Measurements from ENCODE around the gene DYNC1I1.

The DYNC1I1 gene

GRCh38 chr7:96093435-96093834 lies 321.1 kb downstream of the DYNC1I1 start:
- DNase-seq, result no peak

DNA sequence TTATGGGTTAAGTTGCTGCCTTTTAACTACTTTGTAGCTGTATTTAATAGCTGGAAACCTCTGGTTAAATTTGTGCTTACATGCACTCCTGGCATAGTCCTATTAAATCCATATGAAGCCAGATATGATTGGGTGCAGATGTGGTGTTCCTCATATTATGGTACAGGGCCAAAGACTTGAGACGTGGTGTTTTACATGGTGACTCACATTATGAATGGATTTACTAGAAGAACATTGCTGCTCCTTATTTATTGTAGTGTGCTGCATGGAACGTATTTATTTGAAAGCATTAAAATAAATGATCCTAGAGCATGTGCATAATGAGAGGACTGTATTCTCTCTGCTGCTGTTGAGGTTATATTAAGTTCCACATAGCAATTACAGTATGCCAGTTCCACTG lies 325.5 kb downstream of the DYNC1I1 start:
- DNase-seq, result no peak

GRCh38 chr7:96100737-96101136 lies 328.4 kb downstream of the DYNC1I1 start:
- DNase-seq, result no peak

DNA sequence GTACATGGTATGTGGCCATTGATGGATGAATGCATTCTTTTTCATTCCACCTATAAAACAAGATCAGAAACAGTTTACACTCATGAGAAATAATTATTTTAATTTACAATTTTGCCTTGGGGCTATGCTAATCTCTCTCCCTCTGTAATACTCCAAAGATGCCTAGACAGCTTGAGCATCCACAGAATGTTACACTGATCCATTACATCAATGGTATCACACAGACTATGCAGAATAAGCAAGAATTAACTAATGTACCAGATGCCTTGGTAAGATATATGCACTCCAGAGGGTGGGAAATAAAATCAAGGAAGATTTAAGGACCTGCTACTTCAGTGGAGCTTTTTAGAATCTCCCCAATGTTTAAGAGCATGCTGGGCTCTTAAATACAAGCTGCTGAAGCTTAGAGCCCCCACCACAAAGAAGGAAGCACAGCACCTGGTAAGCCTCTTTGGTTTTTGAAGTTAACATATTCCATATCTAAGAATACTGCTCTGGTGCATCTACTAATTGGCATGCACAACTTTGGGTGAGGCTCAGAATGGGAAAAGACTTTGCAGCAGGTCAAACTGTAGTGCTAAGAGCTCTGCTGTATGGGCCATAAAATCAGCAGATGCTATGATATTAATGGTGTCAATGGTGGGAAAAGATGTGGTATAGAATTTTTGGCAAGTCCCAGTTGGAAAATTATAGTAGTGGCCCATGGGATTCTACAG lies 329.9 kb downstream of the DYNC1I1 start:
- no peak for DNase-seq

DNA sequence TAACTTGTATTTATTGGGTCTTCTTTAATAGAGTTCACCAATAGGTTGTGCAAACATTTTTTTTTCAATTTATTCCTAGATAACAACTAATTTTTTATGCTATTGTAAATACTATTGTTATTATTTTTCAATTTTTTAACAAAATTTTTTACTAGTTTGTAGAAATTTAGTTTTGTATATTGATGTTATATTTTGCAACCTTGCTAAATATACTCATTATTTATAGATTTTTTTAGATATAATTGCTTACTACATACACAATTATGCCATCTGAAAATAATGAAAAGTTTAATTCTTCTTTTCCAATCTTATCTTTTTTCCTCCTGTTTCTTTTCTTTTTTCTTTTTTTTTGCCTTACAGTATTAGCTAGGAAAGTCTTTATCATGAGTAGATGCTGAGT lies 332.6 kb downstream of the DYNC1I1 start:
- DNase-seq, result no peak

- no peak for DNase-seq
Measured at GRCh38 chr7:96111405-96111804, 339.1 kb downstream of the DYNC1I1 start.

DNA sequence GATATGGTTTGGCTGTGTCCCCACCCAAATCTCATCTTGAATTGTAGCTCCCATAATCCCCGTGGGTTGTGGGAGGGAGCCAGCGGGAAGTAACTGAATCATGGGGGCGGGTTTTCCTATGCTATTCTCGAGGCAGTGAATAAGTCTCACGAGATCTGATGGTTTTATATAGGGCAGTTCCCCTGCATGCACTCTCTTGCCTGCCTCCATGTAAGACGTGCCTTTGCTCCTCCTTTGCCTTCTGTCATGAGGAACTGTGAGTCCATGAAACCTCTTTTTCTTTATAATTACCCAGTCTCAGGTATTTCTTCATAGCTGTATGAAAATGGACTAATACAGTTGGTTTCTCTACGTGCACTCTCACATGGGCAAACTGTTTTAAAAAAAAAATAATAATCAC lies 341.8 kb downstream of the DYNC1I1 start:
- DNase-seq, result no peak

- DNase-seq, result no peak
Measured at GRCh38 chr7:96116173-96116572, 343.8 kb downstream of the DYNC1I1 start.

- DNase-seq, result no peak
Measured at GRCh38 chr7:96118449-96119001, 346.2 kb downstream of the DYNC1I1 start.

DNA sequence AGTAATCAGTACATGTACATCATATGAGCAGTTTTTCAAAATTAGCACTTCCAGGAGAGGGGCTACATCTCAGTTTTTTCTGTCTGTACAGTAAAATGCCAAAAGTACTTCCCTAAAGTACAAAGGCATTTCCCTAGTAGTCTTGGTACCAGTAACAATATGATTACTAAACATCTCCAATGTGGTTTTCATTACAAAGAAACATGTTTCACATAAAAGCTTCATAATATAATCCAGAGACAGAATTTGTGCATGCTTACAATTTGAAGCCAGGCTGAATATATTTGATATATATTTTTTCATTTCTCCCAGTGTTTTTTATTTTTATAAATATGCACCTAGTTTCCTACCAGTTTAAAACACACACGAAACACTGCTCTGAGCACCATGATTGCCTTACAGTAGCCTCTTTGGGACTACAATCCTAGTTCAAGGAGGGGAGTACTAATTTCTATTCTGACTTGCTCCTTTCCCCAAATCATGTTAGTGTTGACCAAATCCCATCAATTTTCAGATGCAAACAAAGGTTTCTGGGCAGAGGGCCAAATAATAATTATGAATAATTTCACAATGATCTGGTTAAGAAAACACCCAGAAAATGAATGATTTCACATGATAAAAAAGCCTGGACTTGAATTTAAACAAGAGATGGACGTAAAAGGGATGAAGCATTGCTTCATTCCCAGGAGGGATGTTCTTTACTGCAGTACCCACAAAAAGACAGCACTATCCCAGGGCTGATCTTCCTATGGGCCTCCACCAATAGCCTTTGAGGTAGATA lies 348.3 kb downstream of the DYNC1I1 start:
- DNase-seq, result no peak

DNA sequence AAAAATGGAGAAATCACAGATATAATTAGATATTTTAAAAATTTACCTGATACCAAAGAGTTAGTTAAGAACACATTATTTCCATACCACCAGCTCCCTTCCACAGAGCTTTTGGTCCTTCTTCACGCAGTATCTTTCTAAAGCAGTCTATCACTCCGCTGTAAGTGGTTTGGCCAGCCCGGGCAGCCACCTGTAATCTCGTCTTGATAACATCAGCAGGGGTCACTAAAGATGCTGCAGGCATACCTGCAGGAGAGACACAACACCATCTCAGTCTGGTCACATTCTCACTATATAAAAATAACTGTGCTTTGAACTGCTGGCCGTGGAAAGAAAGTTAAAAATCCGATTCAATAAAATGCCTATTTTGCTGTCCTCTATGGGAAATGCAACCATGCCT lies 349.4 kb downstream of the DYNC1I1 start:
- no peak for DNase-seq

DNA sequence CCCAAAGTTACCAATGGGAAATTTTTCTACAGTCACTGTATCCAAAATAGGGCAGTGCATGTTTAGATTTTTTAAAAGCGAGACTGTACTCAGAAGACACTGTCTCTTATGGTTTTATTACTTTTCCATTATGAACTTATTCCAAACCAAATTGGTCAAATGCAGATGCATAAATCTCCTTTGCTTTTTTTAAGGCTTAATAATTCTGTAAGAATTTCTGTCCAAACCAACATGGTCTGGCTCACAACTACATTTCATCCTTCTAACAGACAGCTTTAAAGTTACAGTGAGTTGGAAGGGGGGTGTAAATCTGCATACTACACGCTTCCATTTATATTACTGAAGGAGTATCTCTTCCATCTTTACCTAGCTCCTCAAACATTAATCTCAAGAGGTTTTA lies 350.4 kb downstream of the DYNC1I1 start:
- no peak for DNase-seq

- DNase-seq, result no peak
Measured at GRCh38 chr7:96126382-96126781, 354.0 kb downstream of the DYNC1I1 start.

DNA sequence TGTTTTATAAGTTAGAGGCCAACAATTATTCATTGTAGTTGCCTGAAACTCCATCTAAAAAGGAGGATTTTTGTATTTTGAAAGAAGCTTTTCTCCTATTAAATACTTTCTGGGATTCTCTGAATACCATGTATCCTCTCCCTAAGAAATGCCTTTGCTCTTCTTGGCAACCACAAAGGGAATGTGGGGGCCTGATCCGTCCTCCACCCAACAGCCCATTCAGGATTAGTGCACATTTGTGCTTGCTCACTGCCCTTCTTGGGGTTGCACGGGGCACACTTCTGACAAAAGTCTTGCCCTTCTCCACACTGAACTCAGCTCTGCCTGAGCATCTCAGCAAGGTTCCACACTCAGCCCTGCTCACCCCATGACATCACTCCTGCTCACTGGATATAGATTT lies 355.4 kb downstream of the DYNC1I1 start:
- DNase-seq, result no peak

DNA sequence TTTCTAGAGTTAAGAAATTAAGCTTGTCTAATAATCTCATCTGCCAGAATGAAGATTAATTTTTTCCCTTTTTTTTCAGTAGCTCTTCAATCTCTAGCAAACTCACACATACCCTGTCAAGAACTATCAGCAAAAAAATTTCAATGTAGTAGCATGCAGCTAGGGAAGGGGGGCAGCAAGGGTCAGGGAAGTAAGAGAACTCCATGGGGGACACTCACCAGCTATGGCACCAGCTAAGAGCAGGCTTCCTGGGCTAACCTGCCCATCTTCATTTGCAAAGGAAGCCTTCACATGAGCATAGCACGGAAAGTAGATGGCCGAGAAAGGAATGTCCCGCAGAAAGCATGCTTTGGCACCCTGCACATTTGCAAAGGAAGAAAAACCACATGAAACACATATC lies 359.2 kb downstream of the DYNC1I1 start:
- no peak for DNase-seq

DNA sequence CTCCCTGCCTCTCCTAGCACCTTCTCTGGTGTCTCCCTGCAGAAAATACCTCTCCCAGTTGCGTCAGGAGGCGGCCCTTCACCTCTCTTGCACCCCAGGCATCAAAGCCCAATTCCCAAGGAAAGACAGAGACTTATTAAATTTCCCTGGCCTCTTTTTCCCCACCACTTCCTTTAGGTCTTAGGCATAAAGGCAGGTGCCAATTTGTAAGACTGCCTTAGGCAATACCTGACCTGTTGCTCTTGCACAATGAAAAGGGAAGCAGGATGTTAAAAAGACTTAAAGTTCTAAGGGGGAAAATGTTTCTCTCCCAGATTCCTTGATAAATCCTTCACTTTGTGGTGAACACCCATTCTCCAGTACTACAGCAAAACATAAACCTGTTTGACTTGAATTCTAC lies 362.9 kb downstream of the DYNC1I1 start:
- DNase-seq, result no peak

- DNase-seq, result no peak
Measured at GRCh38 chr7:96136600-96137239, 364.4 kb downstream of the DYNC1I1 start.

GRCh38 chr7:96143495-96144259 lies 371.3 kb downstream of the DYNC1I1 start:
- DNase-seq, result no peak

DNA sequence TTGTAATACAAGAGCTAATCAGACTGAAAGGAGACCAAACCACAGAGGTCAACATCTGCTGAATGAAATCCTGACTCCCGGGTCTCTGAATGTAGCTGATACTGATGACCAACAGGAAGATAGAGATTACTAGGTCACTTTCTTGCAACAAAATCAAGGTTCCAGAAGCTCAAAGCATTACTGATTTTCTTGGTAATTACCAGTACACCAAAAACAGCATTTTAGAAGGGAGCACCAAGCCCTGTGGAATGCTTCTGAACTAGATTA lies 371.8 kb downstream of the DYNC1I1 start:
- DNase-seq, result no peak
